NCI-H1436 treated with DMSO at 0.1 percent for 48 hours (cell line): Measurements from ENCODE around the gene PCBP3.
"Not testable (repeated sequence)": the region's sequence is repeated elsewhere in the genome, so short reads cannot be mapped to it uniquely, and the experiment has no call there.

Experiments used
- DNase-seq: peaks from one replicate; lab custom pipeline; 2025; lab: John Stamatoyannopoulos, UW

PCBP3 gene

GRCh38 chr21:45965084-45965809 lies 321.7 kb downstream of the PCBP3 start:
- no peak for DNase-seq

DNA sequence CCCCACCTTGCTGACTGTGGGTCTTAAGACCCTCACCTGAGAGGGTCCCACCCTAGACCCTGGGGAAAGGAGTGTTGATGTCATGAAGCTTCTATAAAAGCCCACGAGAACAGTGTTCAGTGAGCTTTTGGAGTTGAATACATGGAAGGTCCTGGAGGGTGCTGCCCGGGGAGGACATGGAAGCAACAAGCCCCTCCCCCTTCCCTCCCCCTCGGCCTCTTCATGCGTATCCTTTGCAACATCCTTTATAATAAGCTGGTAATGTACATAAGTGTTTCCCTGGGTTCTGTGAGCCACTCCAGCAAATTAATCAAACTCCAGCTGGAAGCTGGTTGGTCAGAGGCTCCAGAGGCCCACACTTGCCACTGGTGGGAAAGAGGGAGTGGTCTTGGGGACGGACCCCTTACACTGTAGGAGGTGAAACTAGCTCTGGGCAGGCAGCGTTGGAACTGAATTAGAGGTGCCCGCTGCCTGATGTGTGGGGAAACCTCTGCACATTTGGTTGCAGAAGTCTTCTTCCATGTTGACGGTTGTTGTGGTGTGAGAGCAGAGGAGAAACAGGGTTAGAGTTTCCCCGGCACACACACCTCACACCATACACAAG lies 323.4 kb downstream of the PCBP3 start:
- no peak for DNase-seq

GRCh38 chr21:45969921-45970673 lies 326.6 kb downstream of the PCBP3 start:
- DNase-seq = no peak

- DNase-seq = no peak
Measured at GRCh38 chr21:45970674-45971615, 327.4 kb downstream of the PCBP3 start.

DNA sequence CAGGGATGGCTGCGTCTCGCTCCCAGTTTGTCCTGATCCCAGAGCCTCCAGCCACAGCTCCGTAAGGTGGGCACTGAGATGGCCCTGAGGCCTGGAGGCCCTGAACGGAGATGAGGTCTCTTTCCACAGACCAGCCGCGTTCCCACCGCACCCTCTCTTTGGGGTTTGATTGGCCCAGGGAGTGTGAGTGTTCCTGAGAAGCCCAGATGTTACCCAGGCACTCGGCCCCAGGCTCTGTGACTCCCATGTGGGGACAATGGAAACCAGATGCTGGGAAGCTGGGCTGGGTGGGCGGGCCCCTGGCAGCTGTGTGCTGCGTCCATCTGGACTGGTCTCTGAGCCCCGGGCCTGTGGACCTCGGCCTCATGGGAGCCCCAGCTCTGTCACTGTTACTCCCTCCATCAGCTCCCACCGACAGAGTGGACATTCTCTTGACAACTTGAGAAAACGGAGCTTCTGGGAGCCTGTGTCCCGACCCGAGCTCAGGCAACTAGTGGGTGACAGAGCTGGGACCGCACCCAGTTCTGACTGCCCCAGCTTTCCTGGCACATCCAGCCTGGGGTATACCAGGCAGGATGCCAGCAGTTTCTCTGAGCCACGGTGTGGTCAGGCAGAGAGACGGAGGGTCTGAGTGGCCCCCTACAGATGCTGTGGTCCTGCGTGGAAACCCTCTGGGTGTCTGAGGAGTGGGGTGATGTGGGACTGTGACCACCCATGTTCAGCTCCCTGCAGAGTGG lies 328.3 kb downstream of the PCBP3 start:
- no peak for DNase-seq

- DNase-seq = no peak
Measured at GRCh38 chr21:45972353-45972715, 328.8 kb downstream of the PCBP3 start.

- no peak for DNase-seq
Measured at GRCh38 chr21:45972716-45973474, 329.4 kb downstream of the PCBP3 start.

GRCh38 chr21:45973475-45974072 lies 330.0 kb downstream of the PCBP3 start:
- DNase-seq = no peak

GRCh38 chr21:45974073-45975019 lies 330.8 kb downstream of the PCBP3 start:
- DNase-seq = no peak

DNA sequence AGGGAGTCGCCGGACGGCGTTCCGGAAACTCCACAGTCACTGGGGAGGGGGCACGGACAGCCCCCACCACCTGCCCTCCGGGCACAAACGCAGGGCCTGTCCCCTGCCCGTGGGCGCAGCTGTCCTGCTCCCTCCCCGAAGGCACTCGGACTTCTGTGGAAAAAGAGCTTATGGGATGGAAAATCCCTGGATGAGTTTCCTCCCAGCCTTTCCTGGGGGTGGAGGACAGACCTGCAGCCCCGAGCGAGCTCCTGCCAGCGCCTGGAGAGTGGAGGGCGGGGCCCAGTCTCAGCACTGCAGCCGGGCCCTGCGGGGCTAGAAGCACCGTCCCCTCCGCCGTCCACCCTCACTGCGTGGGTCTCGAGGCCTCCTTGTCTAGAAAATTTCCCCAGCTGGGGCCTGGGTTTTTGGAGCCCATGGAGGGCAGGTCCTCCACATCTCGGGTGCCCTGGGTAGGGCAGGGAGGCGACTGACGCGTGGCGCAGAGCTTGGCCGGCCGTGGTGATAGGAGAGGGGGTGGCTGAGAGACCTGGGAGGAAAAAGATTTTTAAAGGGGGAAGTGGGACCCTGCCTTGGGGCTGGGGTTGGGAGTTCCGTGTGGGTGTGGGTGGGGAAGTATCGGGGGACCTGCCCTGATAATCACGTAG lies 331.6 kb downstream of the PCBP3 start:
- no peak for DNase-seq

GRCh38 chr21:45975667-45976409 lies 332.3 kb downstream of the PCBP3 start:
- DNase-seq = not testable (repeated sequence)

DNA sequence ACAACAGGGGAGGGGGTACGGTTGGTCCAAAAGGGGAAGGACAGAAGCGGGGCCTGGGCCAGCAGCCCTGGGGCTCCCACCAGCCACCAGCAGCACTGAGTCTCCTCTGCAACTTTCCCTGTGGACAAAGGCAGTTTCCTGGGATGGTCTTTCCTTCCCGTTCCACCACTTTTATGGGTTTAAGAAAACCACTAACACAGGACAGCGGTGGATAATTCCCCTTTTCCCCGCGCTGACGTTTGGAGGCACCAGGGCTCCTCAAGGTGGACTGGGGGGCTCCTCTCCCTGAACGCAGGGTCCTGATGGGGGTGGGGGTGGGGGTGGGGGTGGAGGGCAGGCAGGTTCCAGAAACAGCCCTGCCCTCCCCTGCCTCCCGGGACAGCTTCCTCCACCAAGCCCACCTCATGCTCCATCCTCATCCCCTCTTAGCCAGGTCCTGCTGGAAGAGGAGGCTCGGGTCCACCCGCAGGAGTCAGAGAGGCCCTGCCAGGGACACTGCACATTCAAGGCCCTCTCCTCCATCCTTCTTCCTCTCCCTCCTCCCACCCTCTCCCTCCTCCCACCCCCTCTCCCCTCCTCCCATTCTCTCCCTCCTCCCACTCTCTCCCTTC lies 333.3 kb downstream of the PCBP3 start:
- no peak for DNase-seq

- DNase-seq = no peak
Measured at GRCh38 chr21:45977396-45977795, 333.9 kb downstream of the PCBP3 start.

- DNase-seq = no peak
Measured at GRCh38 chr21:45979141-45979631, 335.7 kb downstream of the PCBP3 start.

- DNase-seq = no peak
Measured at GRCh38 chr21:45979651-45980050, 336.1 kb downstream of the PCBP3 start.

DNA sequence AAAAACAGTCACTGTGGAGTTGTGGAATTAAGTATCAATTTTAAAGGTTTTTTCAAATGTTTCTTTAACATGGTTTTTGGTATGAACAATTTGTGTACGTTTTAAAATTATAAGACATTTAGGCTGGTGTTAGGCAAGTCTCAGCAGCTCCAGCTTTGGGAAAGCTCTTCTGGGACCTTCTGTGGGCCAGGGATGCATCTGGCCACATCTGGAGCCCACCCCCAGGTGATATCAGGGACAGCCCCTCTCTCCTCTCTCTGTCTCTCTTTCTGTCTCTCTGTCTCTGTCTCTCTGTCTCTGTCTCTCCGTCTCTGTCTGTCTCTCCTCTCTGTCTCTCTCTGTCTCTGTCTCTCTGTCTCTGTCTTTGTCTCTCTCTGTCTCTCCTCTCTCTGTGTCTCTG lies 336.7 kb downstream of the PCBP3 start:
- no peak for DNase-seq

- no peak for DNase-seq
Measured at GRCh38 chr21:45980697-45981096, 337.2 kb downstream of the PCBP3 start.
